ENCODE data around the gene MBD6.

- TF ChIP-seq TEAD4 (IDR thresholded peaks at IDR 0.05) (no peak), RAD21 (IDR thresholded peaks at IDR 0.05; ENCODE audit: low read depth) (no peak), EP300 (IDR thresholded peaks at IDR 0.05; ENCODE audit: borderline replicate concordance) (no peak), CEBPB (IDR thresholded peaks at IDR 0.05) (no peak), YY1 (IDR thresholded peaks at IDR 0.05; ENCODE audit: low read depth) (no peak), TCF12 (IDR thresholded peaks at IDR 0.05; ENCODE audit: low read depth) (no peak), NFIC (IDR thresholded peaks at IDR 0.05) (no peak), MAX (IDR thresholded peaks at IDR 0.05) (no peak), TAF1 (IDR thresholded peaks at IDR 0.05; ENCODE audit: low read depth) (no peak)
- TF ChIP-seq, protein P1, sequence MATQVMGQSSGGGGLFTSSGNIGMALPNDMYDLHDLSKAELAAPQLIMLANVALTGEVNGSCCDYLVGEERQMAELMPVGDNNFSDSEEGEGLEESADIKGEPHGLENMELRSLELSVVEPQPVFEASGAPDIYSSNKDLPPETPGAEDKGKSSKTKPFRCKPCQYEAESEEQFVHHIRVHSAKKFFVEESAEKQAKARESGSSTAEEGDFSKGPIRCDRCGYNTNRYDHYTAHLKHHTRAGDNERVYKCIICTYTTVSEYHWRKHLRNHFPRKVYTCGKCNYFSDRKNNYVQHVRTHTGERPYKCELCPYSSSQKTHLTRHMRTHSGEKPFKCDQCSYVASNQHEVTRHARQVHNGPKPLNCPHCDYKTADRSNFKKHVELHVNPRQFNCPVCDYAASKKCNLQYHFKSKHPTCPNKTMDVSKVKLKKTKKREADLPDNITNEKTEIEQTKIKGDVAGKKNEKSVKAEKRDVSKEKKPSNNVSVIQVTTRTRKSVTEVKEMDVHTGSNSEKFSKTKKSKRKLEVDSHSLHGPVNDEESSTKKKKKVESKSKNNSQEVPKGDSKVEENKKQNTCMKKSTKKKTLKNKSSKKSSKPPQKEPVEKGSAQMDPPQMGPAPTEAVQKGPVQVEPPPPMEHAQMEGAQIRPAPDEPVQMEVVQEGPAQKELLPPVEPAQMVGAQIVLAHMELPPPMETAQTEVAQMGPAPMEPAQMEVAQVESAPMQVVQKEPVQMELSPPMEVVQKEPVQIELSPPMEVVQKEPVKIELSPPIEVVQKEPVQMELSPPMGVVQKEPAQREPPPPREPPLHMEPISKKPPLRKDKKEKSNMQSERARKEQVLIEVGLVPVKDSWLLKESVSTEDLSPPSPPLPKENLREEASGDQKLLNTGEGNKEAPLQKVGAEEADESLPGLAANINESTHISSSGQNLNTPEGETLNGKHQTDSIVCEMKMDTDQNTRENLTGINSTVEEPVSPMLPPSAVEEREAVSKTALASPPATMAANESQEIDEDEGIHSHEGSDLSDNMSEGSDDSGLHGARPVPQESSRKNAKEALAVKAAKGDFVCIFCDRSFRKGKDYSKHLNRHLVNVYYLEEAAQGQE (IDR thresholded peaks at IDR 0.05; ENCODE audit: low read depth), result no peak
Measured at GRCh38 chr12:57575771-57576612, 53.4 kb downstream of the MBD6 start.
